Stimulated activated CD8-positive, alpha-beta memory T cell treated with anti-CD3 and anti-CD28 coated beads, Interleukin-15, amount 100 ng/mL, for 48 hours (primary cell): ENCODE data around the gene SFT2D1.

Experiments used
- DNase-seq, 2 donors: peaks; one replicate each; pipeline ENCODE4 v3.0.0-alpha.2; 2020; ENCODE audit warnings: low read depth in 2 of 2

The SFT2D1 gene

GRCh38 chr6:166307082-166308032, 35.0 kb downstream of the SFT2D1 start:
- DNase-seq: no peak

GRCh38 chr6:166306378-166307081, 35.8 kb downstream of the SFT2D1 start:
- DNase-seq: no peak

- no peak for DNase-seq
These were observed 36.7 kb downstream of the SFT2D1 start for GRCh38 chr6:166305562-166306117.

DNA sequence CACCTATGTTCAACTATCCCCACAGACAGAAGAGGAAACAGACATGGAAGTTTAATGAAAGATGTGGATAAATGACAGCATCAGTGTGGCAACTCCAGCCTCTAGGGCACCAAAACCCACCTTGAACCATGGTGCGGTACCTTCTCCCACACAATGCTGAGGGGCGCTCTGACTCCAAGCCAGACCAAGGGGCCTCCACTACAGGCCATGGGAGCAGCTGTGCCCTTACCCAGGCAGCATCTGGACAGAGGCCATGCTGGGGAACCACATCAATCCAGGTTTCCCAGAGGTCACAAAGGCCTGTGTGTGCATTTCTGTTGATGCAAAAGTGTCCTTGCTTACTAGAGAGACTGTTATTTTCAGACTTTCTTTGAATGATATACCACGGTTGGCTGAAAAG, 38.2 kb downstream of the SFT2D1 start:
- DNase-seq: no peak

GRCh38 chr6:166301611-166302529, 40.5 kb downstream of the SFT2D1 start:
- DNase-seq: no peak

DNA sequence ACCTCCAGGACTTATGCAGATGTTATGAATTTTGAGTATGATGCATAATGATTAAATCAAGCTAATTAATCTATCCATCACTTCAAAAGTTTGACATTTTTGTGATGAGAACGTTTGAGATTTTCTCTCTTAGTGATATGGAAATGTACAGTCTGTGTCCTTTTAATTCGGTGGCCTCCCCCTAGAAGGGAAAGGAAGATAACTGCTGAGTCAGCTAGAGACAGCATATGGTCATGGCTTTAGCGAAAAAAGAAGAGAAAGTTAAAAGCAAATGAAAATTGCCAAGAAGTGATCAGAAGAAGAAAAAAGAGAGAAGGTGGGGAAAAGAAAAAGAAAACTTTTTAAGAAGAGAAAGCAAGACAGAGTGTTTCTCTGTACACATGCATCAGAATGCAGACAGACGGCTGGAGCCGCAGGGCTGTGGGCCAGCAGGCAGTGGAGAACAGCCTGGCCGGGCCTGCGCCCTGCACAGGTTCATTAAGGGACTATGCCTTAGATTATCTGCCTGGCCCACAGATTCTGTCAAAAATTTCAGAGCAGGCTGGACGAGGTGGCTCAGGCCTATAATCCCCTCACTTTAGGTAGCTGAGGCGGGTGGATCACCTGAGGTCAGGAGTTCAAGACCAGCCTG, 41.9 kb downstream of the SFT2D1 start:
- no peak for DNase-seq

DNA sequence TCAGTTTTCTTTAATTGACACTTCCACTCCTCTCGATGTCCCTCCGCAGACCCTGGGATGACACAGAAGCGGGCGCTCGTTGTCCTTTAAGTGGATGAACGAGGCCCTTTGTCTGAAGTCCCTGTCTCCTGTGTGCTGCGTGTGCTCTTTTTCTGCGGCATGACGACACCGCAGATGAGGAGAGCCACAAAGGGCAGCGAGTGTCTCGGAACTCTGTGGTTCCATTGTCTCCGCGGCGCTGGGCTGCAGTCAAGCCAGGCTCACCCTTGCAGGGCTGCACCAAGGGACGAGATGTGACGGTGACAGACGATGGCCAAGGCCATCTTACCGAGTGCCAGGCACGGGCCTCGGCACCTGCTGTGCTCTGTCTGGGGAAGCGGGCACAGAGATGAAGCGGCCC, 44.7 kb downstream of the SFT2D1 start:
- no peak for DNase-seq

DNA sequence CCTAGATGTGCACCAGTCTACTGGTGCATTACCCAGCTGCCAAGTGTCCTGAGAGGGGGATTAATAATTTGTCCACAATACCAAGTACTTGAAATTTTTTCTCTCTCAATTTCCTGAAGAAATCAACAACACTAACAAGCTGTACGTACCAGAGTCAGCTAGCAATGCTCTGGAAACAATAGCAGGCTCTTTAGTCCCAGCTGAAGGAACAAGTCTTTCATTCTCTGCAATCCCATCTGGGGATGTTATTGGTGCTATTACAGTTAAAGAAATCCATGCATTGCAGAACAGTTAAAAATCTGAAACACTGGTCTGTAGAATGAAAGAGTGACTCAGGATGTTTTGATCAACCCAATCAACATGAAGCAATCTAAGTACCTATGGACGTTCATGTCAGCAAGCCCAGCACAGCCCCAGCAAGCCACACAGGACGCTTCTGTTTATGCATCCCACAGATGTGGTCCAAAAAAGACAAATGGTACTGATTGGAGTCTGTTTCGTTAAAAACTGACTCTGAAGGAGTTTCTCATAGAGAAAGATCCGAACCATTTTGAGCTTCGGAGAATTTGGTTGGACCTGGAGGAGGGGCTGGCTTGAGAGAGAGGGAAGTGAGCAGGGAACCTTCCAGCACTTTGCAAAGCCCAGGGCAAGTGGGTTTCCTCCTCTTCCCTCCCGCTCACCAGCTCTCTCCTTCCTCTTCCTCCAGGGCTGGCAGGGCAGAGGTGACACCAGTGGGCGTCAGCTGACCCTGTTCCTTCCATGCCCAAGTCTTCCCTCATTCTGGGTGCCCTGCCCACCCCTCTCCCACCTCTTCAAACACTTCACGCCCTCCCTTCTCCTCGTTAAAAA, 46.1 kb downstream of the SFT2D1 start:
- no peak for DNase-seq

DNA sequence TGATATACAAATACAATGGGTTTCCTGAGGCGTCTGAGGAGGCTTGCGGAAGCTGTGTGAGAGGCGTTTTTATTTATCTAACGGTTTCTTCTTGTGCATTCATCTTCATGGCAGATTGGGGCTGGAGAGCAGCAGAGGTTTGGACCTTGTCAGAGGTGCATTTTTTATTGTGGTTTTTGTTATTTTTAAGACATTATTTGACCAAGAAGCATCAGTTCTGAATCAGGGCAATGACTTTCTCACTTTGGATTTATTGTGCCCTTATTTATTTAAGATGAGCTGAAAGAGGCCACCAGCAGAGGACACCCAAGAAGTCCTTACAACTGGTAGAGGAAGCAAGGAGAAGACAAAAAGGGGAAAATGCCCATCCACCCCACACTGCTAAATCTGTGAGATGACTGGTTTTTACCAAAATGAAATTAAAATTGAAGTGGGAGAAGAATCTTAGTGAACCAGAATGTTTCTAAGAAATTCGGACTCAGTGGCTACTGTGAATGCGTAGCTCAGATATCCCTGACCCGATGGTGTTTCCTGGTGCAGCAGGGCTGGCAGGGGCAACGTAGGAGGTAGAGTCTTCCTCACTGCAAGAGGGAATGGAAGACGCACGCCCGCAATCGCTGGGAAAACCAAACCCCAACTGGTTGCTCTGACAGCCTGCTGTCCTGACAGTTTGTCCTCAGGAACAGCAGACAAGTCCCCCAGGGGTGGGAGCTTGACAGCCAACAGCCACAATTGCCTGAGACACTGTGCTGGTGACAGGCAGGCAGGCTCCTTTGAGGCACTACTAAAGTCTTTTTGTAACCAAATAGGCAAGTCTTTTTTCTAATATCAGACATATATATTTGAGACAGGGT, 48.4 kb downstream of the SFT2D1 start:
- DNase-seq: no peak

GRCh38 chr6:166289207-166290060, 52.9 kb downstream of the SFT2D1 start:
- DNase-seq: no peak

GRCh38 chr6:166286839-166287271, 55.5 kb downstream of the SFT2D1 start:
- no peak for DNase-seq

DNA sequence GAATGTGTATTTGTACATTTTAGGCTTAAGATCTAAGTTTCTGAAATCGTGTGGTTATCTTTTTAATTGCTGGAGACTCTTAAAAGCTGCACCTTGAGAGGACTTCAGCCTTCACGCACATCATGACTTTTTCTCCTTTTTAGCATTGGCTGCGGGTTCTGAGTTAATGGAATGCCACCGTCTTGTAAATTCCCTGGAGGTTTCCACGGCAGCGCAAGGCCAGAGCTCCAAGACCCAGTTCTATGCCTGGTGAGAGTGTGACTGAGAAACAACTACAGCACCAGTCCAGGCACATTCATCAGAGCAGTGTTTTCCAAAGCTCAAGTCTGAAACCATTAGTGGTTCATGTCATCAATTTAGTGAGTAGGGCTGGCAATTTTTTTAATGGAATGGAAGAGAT, 57.1 kb downstream of the SFT2D1 start:
- DNase-seq: no peak

GRCh38 chr6:166284640-166285039, 57.7 kb downstream of the SFT2D1 start:
- DNase-seq: no peak

- DNase-seq: no peak
These were observed 59.8 kb downstream of the SFT2D1 start for GRCh38 chr6:166282394-166283032.

GRCh38 chr6:166281104-166281503, 61.2 kb downstream of the SFT2D1 start:
- no peak for DNase-seq

DNA sequence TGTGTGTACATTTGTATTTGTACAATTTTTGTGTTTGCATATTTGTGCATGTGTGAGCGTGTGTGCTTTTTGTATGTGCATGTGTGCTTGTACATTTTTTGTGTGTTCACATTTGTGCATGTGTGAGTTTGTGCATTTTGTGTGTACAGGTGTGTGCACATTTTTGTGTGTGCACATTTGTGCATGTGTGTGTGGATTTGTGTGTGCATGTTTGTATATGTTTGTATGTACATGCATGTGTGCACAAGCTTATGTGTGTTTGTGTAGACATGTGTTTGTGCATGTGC, 63.0 kb downstream of the SFT2D1 start:
- no peak for DNase-seq

- DNase-seq: no peak
These were observed 63.6 kb downstream of the SFT2D1 start for GRCh38 chr6:166278579-166279392.
